GM23338 (cell line): ENCODE data around the gene C15orf61. TPM values are rescaled to one million over a fixed set of nuclear protein-coding genes. Genes with fewer than 3 reads are reported as not detected.

Experiments
- polyA plus RNA-seq: library from polyadenylated mRNA; unstranded; fragments of >200 nt; fragmentation: Nextera tagmentation; extraction: Ambion mirVana; gene quantifications from 2 replicates; pipeline ENCODE4 v1.2.1, GENCODE V29; 2016
- total RNA-seq: library from RNA; depleted of rRNA; stranded (reverse); fragments of >200 nt; shearing (Covaris generic); gene quantifications from 2 replicates; pipeline ENCODE4 v1.2.3, GENCODE V29; 2014; rRNA removed

C15orf61 gene
- total and polyA plus RNA-seq, 2 experiments from 2014 or later = 1.8 to 5.9 TPM

Other genes with a start within 250 kb of the C15orf61 start
- 13.6 and 13.9 TPM in 2 replicates for gene MAP2K5, start 21.6 kb downstream of the C15orf61 start, total RNA-seq
- gene MAP2K5, start 21.6 kb downstream of the C15orf61 start, polyA plus RNA-seq = 5.7 and 6.5 TPM in 2 replicates